GM23248 (cell line): ENCODE data around the gene DPP6. TPM values are rescaled to one million over a fixed set of nuclear protein-coding genes. Genes with fewer than 3 reads are reported as not detected.

Experiments
- DNase-seq: peaks from one replicate; pipeline ENCODE4 v3.0.0-alpha.2; 2015
- H2AFZ ChIP-seq: fragments of 200-600 bp; sonication (generic); 2 replicates; pipeline ENCODE4 v1.6.1; 2016; ENCODE audit warnings: antibody characterized with exemption
- H3F3A ChIP-seq: fragments of 200-600 bp; sonication (generic); 2 replicates; pipeline ENCODE4 v1.6.1; 2016; ENCODE audit warnings: mild to moderate bottlenecking, antibody characterized with exemption, mixed run types; ENCODE audit not compliant: insufficient read depth
- H3K27ac ChIP-seq: fragments of 200-600 bp; sonication (generic); 2 replicates; pipeline ENCODE4 v1.5.1; 2016; ENCODE audit warnings: mild to moderate bottlenecking
- H3K27me3 ChIP-seq: fragments of 200-600 bp; sonication (generic); replicated peaks from 2 replicates; pipeline ENCODE4 v1.6.1; 2016; ENCODE audit warnings: mild to moderate bottlenecking; ENCODE audit not compliant: insufficient read depth
- H3K36me3 ChIP-seq: fragments of 200-600 bp; sonication (generic); 2 replicates; pipeline ENCODE4 v1.6.1; 2016; ENCODE audit warnings: low read depth, mild to moderate bottlenecking
- H3K4me1 ChIP-seq: fragments of 200-600 bp; sonication (generic); 2 replicates; pipeline ENCODE4 v1.6.1; 2016; ENCODE audit warnings: mild to moderate bottlenecking; ENCODE audit not compliant: insufficient read depth
- H3K4me2 ChIP-seq: fragments of 200-600 bp; sonication (generic); one replicate; pipeline ENCODE4 v1.6.1; 2016; ENCODE audit warnings: mild to moderate bottlenecking; ENCODE audit not compliant: unreplicated experiment
- H3K4me3 ChIP-seq: fragments of 200-600 bp; sonication (generic); 2 replicates; pipeline ENCODE4 v1.5.1; 2016; ENCODE audit warnings: mild to moderate bottlenecking
- H3K79me2 ChIP-seq: fragments of 200-600 bp; sonication (generic); 2 replicates; pipeline ENCODE4 v1.6.1; 2016; ENCODE audit warnings: mild to moderate bottlenecking; ENCODE audit not compliant: insufficient read depth
- H3K9ac ChIP-seq: fragments of 200-600 bp; sonication (generic); 2 replicates; pipeline ENCODE4 v1.6.1; 2016; ENCODE audit warnings: mild to moderate bottlenecking
- H3K9me2 ChIP-seq: fragments of 200-600 bp; sonication (generic); 2 replicates; pipeline ENCODE4 v1.6.1; 2016; ENCODE audit warnings: mixed run types, mild to moderate bottlenecking, moderate library complexity; ENCODE audit not compliant: insufficient read depth
- H3K9me3 ChIP-seq: fragments of 200-600 bp; sonication (generic); one replicate; pipeline ENCODE4 v1.6.1; 2017; ENCODE audit warnings: low read depth
- H4K20me1 ChIP-seq: fragments of 200-600 bp; sonication (generic); 2 replicates; pipeline ENCODE4 v1.6.0; 2016; ENCODE audit not compliant: insufficient read depth
- EZH2 ChIP-seq: fragments of 200-600 bp; sonication (generic); IDR thresholded peaks from 2 replicates; pipeline ENCODE4 v1.6.1; 2018; ENCODE audit warnings: antibody characterized with exemption, mild to moderate bottlenecking; ENCODE audit not compliant: insufficient read depth, poor library complexity, severe bottlenecking
- EZH2phosphoT487 ChIP-seq: fragments of 200-600 bp; sonication (generic); IDR thresholded peaks from 2 replicates; pipeline ENCODE4 v1.6.1; 2018; ENCODE audit warnings: antibody characterized with exemption, moderate library complexity, mild to moderate bottlenecking, low read depth; ENCODE audit not compliant: insufficient read depth
- WGBS, 2 experiments: methylation state at CpG; one replicate each; pipeline ENCODE4 v1.1.6; 2015 to 2017; ENCODE audit warnings: low lambda C conversion rate in 2 of 2, low coverage in 1 of 2; ENCODE audit errors: missing lambda C conversion rate in 2 of 2; 5-methylcytosine and 5-hydroxymethylcytosine counted together
- in situ Hi-C: fragments of 300-500 bp; cut with MboI; formaldehyde crosslinking; loops from 2 replicates; pipeline ENCODE4 v1.15.0; 2020
- polyA plus RNA-seq: library from polyadenylated mRNA; unstranded; fragments of >200 nt; fragmentation: Nextera tagmentation; extraction: Ambion mirVana; gene quantifications from 2 replicates; pipeline ENCODE4 v1.2.1, GENCODE V29; 2016
- total RNA-seq: library from RNA; depleted of rRNA; stranded (reverse); fragments of >200 nt; shearing (Covaris generic); gene quantifications from 2 replicates; pipeline ENCODE4 v1.2.3, GENCODE V29; 2014

DPP6 gene
- total and polyA plus RNA-seq, 2 experiments from 2014 or later = not detected

- Histone ChIP-seq H3K9me2 (no peaks in the 10 kb centered on the region), H3K27ac (no peak overlapping the region), H4K20me1 (no peaks in the 10 kb centered on the region), H3K4me3 (no peak overlapping the region), H3K36me3 (no peaks in the 10 kb centered on the region), H3K4me1 (no peaks in the 10 kb centered on the region), H3K27me3 (no peaks in the 10 kb centered on the region), H3K9me3 (no peaks in the 10 kb centered on the region), H3K4me2 (no peak overlapping the region), H3F3A (no peaks in the 10 kb centered on the region), H3K9ac (no peak overlapping the region), H2AFZ (no peak overlapping the region), H3K79me2 (no peaks in the 10 kb centered on the region)
- no peak for DNase-seq
- 6 to 8% methylated on average over 3 of the region's 3 CpGs for WGBS, 2 experiments
- no peak for TF ChIP-seq EZH2phosphoT487
- no peak for TF ChIP-seq EZH2
- in situ Hi-C loops = no loop called here
Observed at GRCh38 chr7:154857240-154857639, 805.0 kb downstream of the DPP6 start.

- no peaks in the 10 kb centered on the region for H4K20me1 ChIP-seq
- no peaks in the 10 kb centered on the region for H3K27me3 ChIP-seq
- no peaks in the 10 kb centered on the region for H3K9me3 ChIP-seq
- in situ Hi-C loops = no loop called here
- H3K9ac ChIP-seq = no peak overlapping the region
- H3K4me3 ChIP-seq = no peak overlapping the region
- no peak overlapping the region for H3K27ac ChIP-seq
- H3K4me2 ChIP-seq = no peak overlapping the region
- H3F3A ChIP-seq = no peaks in the 10 kb centered on the region
- no peak overlapping the region for H2AFZ ChIP-seq
- no peaks in the 10 kb centered on the region for H3K4me1 ChIP-seq
- TF ChIP-seq EZH2 (no peak), EZH2phosphoT487 (no peak)
- no peak for DNase-seq
- no peaks in the 10 kb centered on the region for H3K36me3 ChIP-seq
- no peaks in the 10 kb centered on the region for H3K79me2 ChIP-seq
- 37 to 39% methylated on average over 27 of the region's 27 CpGs for WGBS, 2 experiments
- H3K9me2 ChIP-seq = no peaks in the 10 kb centered on the region
Observed at GRCh38 chr7:154857728-154858681, 805.8 kb downstream of the DPP6 start.

- H4K20me1 ChIP-seq = no peaks in the 10 kb centered on the region
- no peaks in the 10 kb centered on the region for H3K27me3 ChIP-seq
- no peak overlapping the region for H3K27ac ChIP-seq
- no peaks in the 10 kb centered on the region for H3K9me2 ChIP-seq
- no peak overlapping the region for H3K4me3 ChIP-seq
- TF ChIP-seq EZH2phosphoT487 (no peak), EZH2 (no peak)
- no peak overlapping the region for H2AFZ ChIP-seq
- H3K9ac ChIP-seq = no peak overlapping the region
- in situ Hi-C loops = no loop called here
- no peaks in the 10 kb centered on the region for H3F3A ChIP-seq
- no peak overlapping the region for H3K4me2 ChIP-seq
- H3K79me2 ChIP-seq = no peaks in the 10 kb centered on the region
- H3K36me3 ChIP-seq = no peaks in the 10 kb centered on the region
- DNase-seq = no peak
- no peaks in the 10 kb centered on the region for H3K9me3 ChIP-seq
- 35 to 37% methylated on average over 15 to 19 of the region's 19 CpGs for WGBS, 2 experiments
- no peaks in the 10 kb centered on the region for H3K4me1 ChIP-seq
Observed at GRCh38 chr7:154858836-154859537, 806.8 kb downstream of the DPP6 start.

- Histone ChIP-seq H3K4me3 (no peak overlapping the region), H3F3A (no peaks in the 10 kb centered on the region), H3K4me1 (no peaks in the 10 kb centered on the region), H3K9me2 (no peaks in the 10 kb centered on the region), H3K79me2 (no peaks in the 10 kb centered on the region), H3K9me3 (no peaks in the 10 kb centered on the region), H2AFZ (no peak overlapping the region), H3K4me2 (no peak overlapping the region), H3K27me3 (no peaks in the 10 kb centered on the region), H3K9ac (no peak overlapping the region), H3K27ac (no peak overlapping the region), H3K36me3 (no peaks in the 10 kb centered on the region), H4K20me1 (no peaks in the 10 kb centered on the region)
- TF ChIP-seq EZH2phosphoT487 (no peak), EZH2 (no peak)
- no peak for DNase-seq
- in situ Hi-C loops = no loop called here
- 33 to 45% methylated on average over 21 of the region's 21 CpGs for WGBS, 2 experiments
Observed at GRCh38 chr7:154859747-154860620, 807.8 kb downstream of the DPP6 start.
